ENCODE data around the gene FYCO1. TPM values are rescaled to one million over a fixed set of nuclear protein-coding genes. Genes with fewer than 3 reads are reported as not detected.
A peak's percentile ranks its signal among the peaks of the same experiment; 100 is the strongest.
"Not testable (repeated sequence)": the region's sequence is repeated elsewhere in the genome, so short reads cannot be mapped to it uniquely, and the experiment has no call there.

Gene FYCO1
- total and polyA plus RNA-seq, 4 experiments from 2014 or later: 0.73 to 43.3 (median 26.6) TPM

GRCh38 chr3:46008058-46008457 lies 12.4 kb upstream of the FYCO1 start:
- H3K4me3 Mint-ChIP-seq: no peak overlapping the region
- Histone ChIP-seq H3K4me1 (ENCODE audit: insufficient read depth, low read length) (no peaks in the 10 kb centered on the region), H3K27me3 (ENCODE audit: insufficient read depth, low read length) (no peaks in the 10 kb centered on the region), H3K36me3 (ENCODE audit: insufficient read depth, low read length) (no peaks in the 10 kb centered on the region), H3K27ac (ENCODE audit: low read depth, low read length) (no peak overlapping the region), H3K9me3 (ENCODE audit: control insufficient read depth in 1 of 2, low read length in 2 of 2) (no peaks in the 10 kb centered on the region), H3K4me3 (ENCODE audit: low read length in 2 of 2) (no peak overlapping the region)
- ChIA-PET POLR2A (ENCODE audit: partially characterized antibody) (no interaction called here), CTCF (ENCODE audit: partially characterized antibody) (interaction anchor here (1.3 kb wide), 1 partner anchor 12 kb away, joined by 5 read pairs; no protein-coding TSS in a partner anchor)
- H3K9me3 Mint-ChIP-seq: no peaks in the 10 kb centered on the region
- intact Hi-C loops (cut with micrococcal nuclease): no loop called here
- DNase-seq: no peak
- peaks cover 0 to 2% (median under 1%) of the 10 kb centered on the region in 4 donors for H3K4me1 Mint-ChIP-seq
- no peak overlapping the region for H3K27ac Mint-ChIP-seq
- no peaks in the 10 kb centered on the region for H3K27me3 Mint-ChIP-seq
- no peaks in the 10 kb centered on the region for H3K36me3 Mint-ChIP-seq

- H3K4me3 ChIP-seq (ENCODE audit: low read length in 2 of 2): no peak overlapping the region
- H3K27ac Mint-ChIP-seq: no peak overlapping the region
- H3K36me3 Mint-ChIP-seq: no peaks in the 10 kb centered on the region
- intact Hi-C loops (cut with micrococcal nuclease): no loop called here
- CTCF ChIA-PET (ENCODE audit: partially characterized antibody): no interaction called here
- no peaks in the 10 kb centered on the region for H3K27me3 Mint-ChIP-seq
- DNase-seq: no peak
- no peaks in the 10 kb centered on the region for H3K27me3 ChIP-seq (ENCODE audit: insufficient read depth, low read length)
- no peaks in the 10 kb centered on the region for H3K9me3 Mint-ChIP-seq
- H3K27ac ChIP-seq (ENCODE audit: low read depth, low read length): no peak overlapping the region
- H3K36me3 ChIP-seq (ENCODE audit: insufficient read depth, low read length): no peaks in the 10 kb centered on the region
- no peak overlapping the region for H3K4me3 Mint-ChIP-seq
- H3K4me1 ChIP-seq (ENCODE audit: insufficient read depth, low read length): no peaks in the 10 kb centered on the region
- H3K4me1 Mint-ChIP-seq: peaks cover 0 to 2% (median under 1%) of the 10 kb centered on the region in 4 donors
- POLR2A ChIA-PET (ENCODE audit: partially characterized antibody): interaction anchor here (1.1 kb wide), 1 partner anchor 61 kb away, joined by 4 read pairs; no protein-coding TSS in a partner anchor
- no peaks in the 10 kb centered on the region for H3K9me3 ChIP-seq (ENCODE audit: control insufficient read depth in 1 of 2, low read length in 2 of 2)
Observed at GRCh38 chr3:46007280-46007679, 11.7 kb upstream of the FYCO1 start.

- Histone ChIP-seq H3K27me3 (ENCODE audit: insufficient read depth, low read length) (no peaks in the 10 kb centered on the region), H3K9me3 (ENCODE audit: control insufficient read depth in 1 of 2, low read length in 2 of 2) (no peaks in the 10 kb centered on the region), H3K4me3 (ENCODE audit: low read length in 2 of 2) (no peak overlapping the region), H3K27ac (ENCODE audit: low read depth, low read length) (no peak overlapping the region), H3K4me1 (ENCODE audit: insufficient read depth, low read length) (no peaks in the 10 kb centered on the region), H3K36me3 (ENCODE audit: insufficient read depth, low read length) (no peaks in the 10 kb centered on the region)
- Mint-ChIP-seq H3K9me3 (no peaks in the 10 kb centered on the region), H3K36me3 (no peaks in the 10 kb centered on the region), H3K27ac (peak overlapping the region in 1 of 7 donors; percentile 42), H3K4me1 (peaks cover 0 to 2% (median under 1%) of the 10 kb centered on the region in 4 donors), H3K27me3 (no peaks in the 10 kb centered on the region), H3K4me3 (no peak overlapping the region)
- intact Hi-C loops (cut with micrococcal nuclease): no loop called here
- no peak for DNase-seq
- POLR2A ChIA-PET (ENCODE audit: partially characterized antibody): interaction anchor here (1.1 kb wide), 1 partner anchor 62 kb away, joined by 4 read pairs; no protein-coding TSS in a partner anchor
- CTCF ChIA-PET (ENCODE audit: partially characterized antibody): no interaction called here
Observed at GRCh38 chr3:46006238-46007032, 10.8 kb upstream of the FYCO1 start.

- H3K27ac Mint-ChIP-seq; H3K9me3 ChIP-seq (ENCODE audit: control insufficient read depth in 1 of 2, low read length in 2 of 2); H3K9me3 Mint-ChIP-seq; H3K4me3 Mint-ChIP-seq; DNase-seq; H3K27ac ChIP-seq (ENCODE audit: low read depth, low read length); intact Hi-C loops (cut with micrococcal nuclease); H3K36me3 Mint-ChIP-seq; H3K27me3 ChIP-seq (ENCODE audit: insufficient read depth, low read length); H3K4me3 ChIP-seq (ENCODE audit: low read length in 2 of 2); POLR2A ChIA-PET (ENCODE audit: partially characterized antibody); H3K36me3 ChIP-seq (ENCODE audit: insufficient read depth, low read length); H3K4me1 ChIP-seq (ENCODE audit: insufficient read depth, low read length); H3K4me1 Mint-ChIP-seq; H3K27me3 Mint-ChIP-seq: not testable (repeated sequence)
- CTCF ChIA-PET (ENCODE audit: partially characterized antibody): interaction anchor here (1.0 to 1.2 kb wide), 2 partner anchors 11 to 27 kb away, joined by 3 read pairs; no protein-coding TSS in a partner anchor
Observed at GRCh38 chr3:46003706-46004105, 8.1 kb upstream of the FYCO1 start.

GRCh38 chr3:46001178-46001577 lies 5.6 kb upstream of the FYCO1 start:
- H3K9me3 Mint-ChIP-seq: no peaks in the 10 kb centered on the region
- no peak overlapping the region for H3K4me3 Mint-ChIP-seq
- Histone ChIP-seq H3K27me3 (ENCODE audit: insufficient read depth, low read length) (no peaks in the 10 kb centered on the region), H3K36me3 (ENCODE audit: insufficient read depth, low read length) (no peaks in the 10 kb centered on the region), H3K4me3 (ENCODE audit: low read length in 2 of 2) (no peak overlapping the region), H3K9me3 (ENCODE audit: control insufficient read depth in 1 of 2, low read length in 2 of 2) (no peaks in the 10 kb centered on the region), H3K27ac (ENCODE audit: low read depth, low read length) (no peak overlapping the region), H3K4me1 (ENCODE audit: insufficient read depth, low read length) (peaks cover 3% of the 10 kb centered on the region)
- no peaks in the 10 kb centered on the region for H3K27me3 Mint-ChIP-seq
- no peaks in the 10 kb centered on the region for H3K36me3 Mint-ChIP-seq
- peaks cover 0 to 10% (median 4%) of the 10 kb centered on the region in 4 donors for H3K4me1 Mint-ChIP-seq
- H3K27ac Mint-ChIP-seq: no peak overlapping the region
- ChIA-PET POLR2A (ENCODE audit: partially characterized antibody) (interaction anchor here (1.7 kb wide), 1 partner anchor 36 kb away, joined by 5 read pairs; no protein-coding TSS in a partner anchor), CTCF (ENCODE audit: partially characterized antibody) (no interaction called here)
- intact Hi-C loops (cut with micrococcal nuclease): no loop called here
- DNase-seq: no peak

- H3K4me3 ChIP-seq (ENCODE audit: low read length in 2 of 2): no peak overlapping the region
- Mint-ChIP-seq H3K27me3 (no peaks in the 10 kb centered on the region), H3K4me1 (peaks cover 15 to 36% (median 19%) of the 10 kb centered on the region in 4 donors), H3K27ac (no peak overlapping the region), H3K36me3 (peaks cover 0 to 5% of the 10 kb centered on the region in 2 donors), H3K9me3 (no peaks in the 10 kb centered on the region), H3K4me3 (peak overlapping the region in 1 of 8 donors; percentile 28)
- no peaks in the 10 kb centered on the region for H3K27me3 ChIP-seq (ENCODE audit: insufficient read depth, low read length)
- peaks cover 25% of the 10 kb centered on the region for H3K4me1 ChIP-seq (ENCODE audit: insufficient read depth, low read length)
- POLR2A ChIA-PET (ENCODE audit: partially characterized antibody): interaction anchor here (1.0 to 10.8 kb wide), 3 partner anchors 53 to 79 kb away, joined by 3 to 195 read pairs (median 3); partner anchors contain the start of gene CXCR6
- no peaks in the 10 kb centered on the region for H3K36me3 ChIP-seq (ENCODE audit: insufficient read depth, low read length)
- intact Hi-C loops (cut with micrococcal nuclease): loop anchor here (5.0 kb wide), 1 partner anchor 49 kb away; no protein-coding TSS in a partner anchor
- CTCF ChIA-PET (ENCODE audit: partially characterized antibody): interaction anchor here (1.8 kb wide), 1 partner anchor 52 kb away, joined by 7 read pairs; no protein-coding TSS in a partner anchor
- no peaks in the 10 kb centered on the region for H3K9me3 ChIP-seq (ENCODE audit: control insufficient read depth in 1 of 2, low read length in 2 of 2)
- H3K27ac ChIP-seq (ENCODE audit: low read depth, low read length): no peak overlapping the region
- no peak for DNase-seq
Observed at GRCh38 chr3:45997942-45998341, 2.3 kb upstream of the FYCO1 start.

- H3K27ac ChIP-seq (ENCODE audit: low read depth, low read length); H3K27me3 ChIP-seq (ENCODE audit: insufficient read depth, low read length); H3K9me3 Mint-ChIP-seq; H3K4me3 ChIP-seq (ENCODE audit: low read length in 2 of 2); DNase-seq; H3K36me3 Mint-ChIP-seq; H3K36me3 ChIP-seq (ENCODE audit: insufficient read depth, low read length); H3K27me3 Mint-ChIP-seq; H3K4me3 Mint-ChIP-seq; H3K27ac Mint-ChIP-seq; CTCF ChIA-PET (ENCODE audit: partially characterized antibody); H3K9me3 ChIP-seq (ENCODE audit: control insufficient read depth in 1 of 2, low read length in 2 of 2): not testable (repeated sequence)
- intact Hi-C loops (cut with micrococcal nuclease): loop anchor here (5.0 kb wide), 1 partner anchor 50 kb away; no protein-coding TSS in a partner anchor
- H3K4me1 Mint-ChIP-seq: peaks cover 19 to 40% (median 23%) of the 10 kb centered on the region in 4 donors
- peaks cover 30% of the 10 kb centered on the region for H3K4me1 ChIP-seq (ENCODE audit: insufficient read depth, low read length)
- POLR2A ChIA-PET (ENCODE audit: partially characterized antibody): interaction anchor here (1.2 to 10.8 kb wide), 2 partner anchors 52 to 68 kb away, joined by 3 to 195 read pairs; partner anchors contain the start of gene CXCR6
Observed at GRCh38 chr3:45997499-45997898, 1.9 kb upstream of the FYCO1 start.
